Measurements from ENCODE around the gene SIGLEC8. TPM values are rescaled to one million over a fixed set of nuclear protein-coding genes. Genes with fewer than 3 reads are reported as not detected.

Gene SIGLEC8
- total RNA-seq, 1 donor from 2014 or later: not detected

DNA sequence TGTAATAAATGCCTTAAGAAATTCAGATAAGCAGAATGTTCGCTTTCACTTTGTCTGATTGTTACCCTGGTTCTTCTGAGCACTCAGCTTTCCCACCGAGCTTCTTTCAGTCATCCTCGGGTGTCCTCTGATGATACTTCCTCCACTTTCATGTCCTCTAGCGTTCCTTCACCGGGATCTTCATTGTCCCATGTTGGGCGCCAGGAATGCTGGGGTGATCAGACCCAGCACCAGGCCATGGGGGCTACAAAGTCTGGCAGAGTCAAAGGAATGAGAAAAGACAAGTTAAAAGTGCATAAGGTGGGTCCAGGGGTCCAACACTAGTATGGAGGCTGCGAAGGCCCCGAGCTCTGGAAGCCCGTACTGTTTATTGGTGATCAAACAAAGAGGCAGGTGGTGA is 56.1 kb downstream of the SIGLEC8 start:
- no peak for DNase-seq (ENCODE audit: low read depth)

Other genes with a start within 250 kb of the SIGLEC8 start
- gene CD33, start 233.4 kb downstream of the SIGLEC8 start, total RNA-seq: not detected in 2 replicates
- gene SIGLECL1, start 207.4 kb downstream of the SIGLEC8 start, total RNA-seq: not detected in 2 replicates
- gene IGLON5, start 146.8 kb downstream of the SIGLEC8 start, total RNA-seq: 0.05 TPM in 1 of 2 replicates, not detected in the other
- gene VSIG10L, start 116.3 kb downstream of the SIGLEC8 start, total RNA-seq: 0.17 and 1.2 TPM in 2 replicates
- 58.2 and 74.0 TPM in 2 replicates for gene ETFB, start 92.1 kb downstream of the SIGLEC8 start, total RNA-seq
- gene CLDND2, start 89.5 kb downstream of the SIGLEC8 start, total RNA-seq: not detected in 2 replicates
- not detected in 2 replicates for gene NKG7, start 85.8 kb downstream of the SIGLEC8 start, total RNA-seq
- not detected in 2 replicates for gene LIM2, start 70.5 kb downstream of the SIGLEC8 start, total RNA-seq
- not detected in 2 replicates for gene C19orf84, start 67.9 kb downstream of the SIGLEC8 start, total RNA-seq
- not detected in 2 replicates for gene SIGLEC10, start 40.8 kb downstream of the SIGLEC8 start, total RNA-seq
- not detected in 2 replicates for gene CEACAM18, start 20.1 kb upstream of the SIGLEC8 start, total RNA-seq
- not detected in 2 replicates for gene SIGLEC12, start 43.3 kb upstream of the SIGLEC8 start, total RNA-seq
- not detected in 2 replicates for gene SIGLEC6, start 73.2 kb upstream of the SIGLEC8 start, total RNA-seq
- 3.3 and 12.5 TPM in 2 replicates for gene ZNF175, start 112.8 kb upstream of the SIGLEC8 start, total RNA-seq
- gene SIGLEC5, start 171.9 kb upstream of the SIGLEC8 start, total RNA-seq: not detected in 2 replicates
- not detected in 2 replicates for gene SIGLEC14, start 188.4 kb upstream of the SIGLEC8 start, total RNA-seq
- 1.7 and 3.5 TPM in 2 replicates for gene SPACA6, start 234.9 kb upstream of the SIGLEC8 start, total RNA-seq

Measured in renal cortical epithelial cell (primary cell).